LNCaP clone FGC (cell line): ENCODE data around the gene CCL4.
"Not testable (repeated sequence)": the region's sequence is repeated elsewhere in the genome, so short reads cannot be mapped to it uniquely, and the experiment has no call there.

Experiments
- DNase-seq: peaks from one replicate; pipeline ENCODE4 v3.0.0-alpha.2; 2011; ENCODE audit warnings: low read depth
- H3K4me3 ChIP-seq: 2 replicates; pipeline ENCODE4 v1.5.1; 2011; ENCODE audit warnings: mild to moderate bottlenecking, low read depth, low read length, control low read depth
- TF ChIP-seq, protein P1 (sequence below): IDR thresholded peaks from 2 replicates; pipeline ENCODE4 v1.5.1; 2012; ENCODE audit warnings: mild to moderate bottlenecking; ENCODE audit not compliant: control insufficient read depth, insufficient read depth; ENCODE audit errors: extremely low read depth

Gene CCL4

DNA sequence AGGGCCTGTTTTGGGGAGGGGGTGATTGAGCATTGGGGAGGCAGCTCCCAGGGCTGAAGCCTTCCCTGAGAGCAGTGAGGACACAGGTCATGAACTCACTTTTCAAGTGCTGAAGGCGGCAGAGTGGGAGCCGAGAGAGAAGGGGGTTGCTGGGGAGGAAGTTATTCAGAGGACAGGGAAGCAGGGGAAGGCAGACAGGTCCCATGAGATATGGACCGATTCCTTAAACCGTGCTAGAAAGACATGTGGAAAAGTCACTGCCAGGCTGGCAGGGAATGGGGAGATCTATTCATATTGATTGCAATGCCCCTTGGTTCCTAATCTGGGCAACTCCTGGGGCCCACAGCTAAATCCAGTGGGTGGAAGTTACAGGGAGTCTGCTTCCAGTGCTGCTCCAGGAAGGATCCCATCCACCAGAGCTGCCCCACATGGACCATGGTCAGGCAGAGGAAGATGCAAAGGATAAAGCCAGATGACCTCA lies 1.1 kb downstream of the CCL4 start:
- H3K4me3 ChIP-seq = no peak overlapping the region
- DNase-seq = no peak
- TF ChIP-seq, protein P1, sequence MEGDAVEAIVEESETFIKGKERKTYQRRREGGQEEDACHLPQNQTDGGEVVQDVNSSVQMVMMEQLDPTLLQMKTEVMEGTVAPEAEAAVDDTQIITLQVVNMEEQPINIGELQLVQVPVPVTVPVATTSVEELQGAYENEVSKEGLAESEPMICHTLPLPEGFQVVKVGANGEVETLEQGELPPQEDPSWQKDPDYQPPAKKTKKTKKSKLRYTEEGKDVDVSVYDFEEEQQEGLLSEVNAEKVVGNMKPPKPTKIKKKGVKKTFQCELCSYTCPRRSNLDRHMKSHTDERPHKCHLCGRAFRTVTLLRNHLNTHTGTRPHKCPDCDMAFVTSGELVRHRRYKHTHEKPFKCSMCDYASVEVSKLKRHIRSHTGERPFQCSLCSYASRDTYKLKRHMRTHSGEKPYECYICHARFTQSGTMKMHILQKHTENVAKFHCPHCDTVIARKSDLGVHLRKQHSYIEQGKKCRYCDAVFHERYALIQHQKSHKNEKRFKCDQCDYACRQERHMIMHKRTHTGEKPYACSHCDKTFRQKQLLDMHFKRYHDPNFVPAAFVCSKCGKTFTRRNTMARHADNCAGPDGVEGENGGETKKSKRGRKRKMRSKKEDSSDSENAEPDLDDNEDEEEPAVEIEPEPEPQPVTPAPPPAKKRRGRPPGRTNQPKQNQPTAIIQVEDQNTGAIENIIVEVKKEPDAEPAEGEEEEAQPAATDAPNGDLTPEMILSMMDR = no peak

DNA sequence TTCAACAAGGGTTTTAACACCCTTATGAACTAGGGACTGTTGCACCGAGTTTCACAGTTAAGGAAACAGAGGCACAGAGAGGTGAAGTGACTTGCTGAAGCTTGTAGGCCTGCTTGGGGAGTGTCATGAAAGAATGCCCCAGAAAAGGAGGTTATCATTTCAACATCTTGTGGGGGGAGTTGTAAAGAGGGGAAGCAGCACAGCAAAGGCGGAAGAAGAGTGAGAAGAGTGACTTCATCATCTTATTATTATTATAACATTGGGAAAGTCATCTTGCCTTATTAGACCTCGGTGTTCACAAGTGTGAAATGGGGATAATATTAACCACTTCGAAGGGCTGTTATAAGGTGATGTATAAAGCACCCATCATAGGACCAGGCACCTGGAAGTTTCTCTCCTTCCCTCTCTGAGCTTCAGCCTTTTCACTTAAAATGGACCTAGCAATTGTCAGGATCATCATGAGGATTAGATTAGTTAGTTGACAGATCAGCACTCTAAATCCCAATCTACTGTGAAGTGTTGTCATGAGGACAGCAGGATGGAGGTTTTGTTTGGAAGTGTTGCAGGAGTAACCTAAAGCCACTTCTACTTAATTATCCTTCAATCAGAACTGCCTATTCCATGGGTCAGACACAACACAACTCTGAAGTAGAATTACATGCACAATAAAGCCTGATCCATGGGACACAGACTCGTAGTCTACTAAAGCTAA lies 2.3 kb downstream of the CCL4 start:
- H3K4me3 ChIP-seq = no peak overlapping the region
- no peak for DNase-seq
- TF ChIP-seq, protein P1 = no peak

DNA sequence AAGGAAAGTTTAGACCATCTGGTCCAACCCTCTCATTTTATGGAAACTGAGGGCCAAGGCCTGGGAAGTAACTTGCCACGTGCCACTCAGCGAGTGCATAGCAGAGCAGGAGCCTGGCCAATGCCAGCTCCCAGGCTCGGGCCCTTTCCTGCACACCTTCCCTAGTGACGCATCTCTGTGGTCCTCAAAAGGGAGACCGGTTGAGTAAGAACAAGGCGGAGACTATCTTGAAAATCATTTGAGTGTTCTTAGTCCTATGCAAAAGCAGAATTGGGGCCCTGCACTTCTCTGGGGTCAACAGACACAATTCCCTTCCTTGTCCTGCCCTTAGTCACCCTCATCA lies 2.8 kb downstream of the CCL4 start:
- TF ChIP-seq, protein P1 = no peak
- no peak overlapping the region for H3K4me3 ChIP-seq
- DNase-seq = no peak

DNA sequence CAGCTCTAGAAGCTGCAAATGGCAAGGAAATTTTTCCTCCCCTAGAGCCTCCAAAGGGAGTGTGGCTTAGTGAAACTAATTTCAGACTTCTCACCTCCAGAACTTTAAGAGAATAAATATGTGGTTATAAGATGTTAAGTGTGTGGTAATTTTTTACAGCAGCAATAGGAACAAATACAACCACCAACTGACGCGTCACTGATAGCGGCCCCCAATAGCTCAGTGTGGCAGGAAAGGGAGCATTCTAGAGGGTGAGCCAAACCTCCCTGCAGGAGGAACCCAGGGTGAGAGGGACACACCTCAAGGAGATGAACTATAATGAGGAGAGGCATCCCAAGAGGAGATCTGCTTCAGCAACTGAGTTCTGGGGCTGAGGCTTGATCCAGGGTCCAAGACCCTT lies 4.0 kb downstream of the CCL4 start:
- H3K4me3 ChIP-seq = no peak overlapping the region
- TF ChIP-seq, protein P1 = no peak
- DNase-seq = no peak

DNA sequence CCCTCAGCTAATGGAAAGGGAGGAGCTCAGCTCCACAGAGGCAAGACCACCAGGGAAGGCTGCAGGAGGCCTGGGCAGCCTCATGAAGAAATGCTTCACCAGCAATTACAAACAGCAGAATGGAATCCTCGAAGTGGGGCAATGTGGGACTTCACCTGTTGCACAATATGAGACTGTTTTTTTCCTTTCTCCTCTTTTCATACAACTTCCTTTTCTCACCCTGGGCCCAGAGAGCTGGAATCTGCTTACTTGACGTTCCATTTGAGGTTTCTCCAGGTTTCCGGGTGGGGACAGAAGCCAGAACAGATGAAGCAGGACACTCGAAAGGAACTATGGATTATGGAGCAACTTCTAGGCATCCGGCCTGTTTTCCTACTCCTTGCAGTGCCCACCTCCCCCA lies 4.6 kb downstream of the CCL4 start:
- not testable (repeated sequence) for DNase-seq, H3K4me3 ChIP-seq

DNA sequence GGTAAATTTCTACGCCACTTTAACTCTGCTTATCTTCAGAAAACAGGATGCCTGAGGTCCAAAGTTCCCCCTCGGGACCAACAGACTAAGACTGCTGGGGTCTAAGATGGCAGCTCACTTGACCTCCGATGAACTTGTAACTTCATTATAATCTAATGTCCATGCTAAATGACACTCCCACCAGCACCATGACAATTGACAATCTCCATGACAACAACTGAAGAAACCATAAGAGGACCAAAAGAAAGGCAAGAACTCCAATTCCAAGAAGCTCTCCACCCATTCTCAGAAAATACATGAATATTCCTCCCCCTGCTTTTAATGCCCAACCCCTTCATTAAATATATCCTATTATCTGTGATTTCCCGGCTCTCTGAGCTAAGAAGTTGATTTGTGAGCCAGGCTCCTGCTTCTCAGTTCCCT lies 7.5 kb downstream of the CCL4 start:
- H3K4me3 ChIP-seq = no peak overlapping the region
- TF ChIP-seq, protein P1 = no peak
- DNase-seq = no peak

DNA sequence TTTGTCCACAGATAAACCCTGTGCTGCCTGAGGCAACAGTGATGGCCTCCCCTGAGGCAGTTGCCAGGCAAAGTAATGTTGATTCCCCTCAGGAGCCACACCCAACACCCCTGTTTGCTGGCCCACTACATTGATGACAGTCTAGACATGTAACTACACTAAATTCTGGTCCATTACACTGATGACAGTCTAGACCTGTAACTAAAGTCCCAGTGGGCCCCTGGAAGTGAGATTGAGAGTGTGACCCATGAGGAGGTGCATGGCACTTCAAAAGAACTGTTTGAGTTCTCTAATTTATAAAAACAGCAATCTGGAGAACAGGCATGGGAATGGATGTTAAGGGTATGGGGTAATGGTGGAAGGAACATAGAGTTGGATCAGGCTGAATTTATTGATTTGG lies 8.9 kb downstream of the CCL4 start:
- no peak overlapping the region for H3K4me3 ChIP-seq
- TF ChIP-seq, protein P1 = no peak
- no peak for DNase-seq

DNA sequence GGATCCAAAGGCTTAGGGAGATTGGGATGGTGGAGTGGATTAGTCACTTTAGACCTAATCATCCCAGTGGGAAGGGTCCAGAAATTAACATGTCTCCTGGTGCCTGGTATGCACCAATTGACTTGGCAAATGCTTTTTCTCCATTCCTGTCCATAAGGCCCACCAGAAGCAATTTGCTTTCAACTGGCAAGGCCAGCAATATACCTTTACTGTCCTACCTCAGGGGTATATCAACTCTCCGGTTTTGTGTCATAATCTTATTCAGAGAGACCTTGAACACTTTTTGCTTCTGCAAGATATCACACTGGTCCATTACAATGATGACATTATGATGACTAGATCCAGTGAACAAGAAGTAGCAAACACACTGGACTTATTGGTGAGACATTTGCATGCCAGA lies 9.5 kb downstream of the CCL4 start:
- not testable (repeated sequence) for DNase-seq, H3K4me3 ChIP-seq

DNA sequence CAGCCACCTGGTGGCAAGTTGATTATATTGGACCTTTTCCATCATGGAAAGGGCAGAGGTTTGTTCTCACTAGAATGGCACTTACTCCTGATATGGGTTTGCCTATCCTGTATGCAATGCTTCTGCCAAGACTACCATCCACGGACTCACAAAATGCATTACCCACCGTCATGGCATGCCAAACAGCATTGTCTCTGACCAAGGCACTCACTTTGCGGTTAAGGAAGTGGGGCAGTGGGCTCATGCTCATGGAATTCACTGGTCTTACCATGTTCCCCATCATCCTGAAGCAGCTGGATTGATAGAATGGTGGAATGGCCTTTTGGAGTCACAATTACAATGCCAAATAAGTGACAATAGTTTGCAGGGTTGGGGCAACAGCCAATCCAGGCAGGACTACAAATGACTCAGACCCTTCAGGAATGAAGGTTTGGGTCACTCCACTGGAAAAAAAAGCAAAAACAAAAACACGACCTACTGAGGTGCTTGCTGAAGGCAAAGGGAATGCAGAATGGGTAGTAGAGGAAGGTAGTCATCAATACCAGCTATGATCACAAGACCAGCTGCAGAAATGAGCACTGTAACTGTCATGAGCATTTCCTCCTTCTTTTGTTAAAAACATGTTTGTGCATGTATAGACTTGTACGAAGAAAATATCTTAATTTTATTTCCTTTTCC lies 11.5 kb downstream of the CCL4 start:
- DNase-seq = not testable (repeated sequence)

DNA sequence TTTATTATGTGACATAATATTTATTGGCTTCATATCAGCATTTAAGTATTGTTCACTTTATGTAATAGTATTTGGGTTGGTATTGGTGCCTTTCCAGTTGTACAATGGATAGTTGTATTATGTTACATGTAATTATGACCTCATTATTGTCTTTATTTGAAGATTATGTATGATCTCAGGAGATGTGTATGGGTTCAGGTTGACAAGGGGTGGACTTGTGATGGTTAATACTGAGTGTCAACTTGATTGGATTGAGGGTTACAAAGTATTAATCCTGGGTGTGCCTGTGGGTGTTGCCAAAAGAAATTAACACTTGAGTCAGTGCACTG lies 12.0 kb downstream of the CCL4 start:
- DNase-seq, H3K4me3 ChIP-seq: not testable (repeated sequence)

More for the DNA sequence above, 11.5 kb downstream of the CCL4 start:
- H3K4me3 ChIP-seq = not testable (repeated sequence)
